WERI-Rb-1 (cell line): ENCODE measurements around the gene TMEM184C.

ENCODE experiments used
- DNase-seq: peaks from one replicate; pipeline ENCODE4 v3.0.0-alpha.2; 2020
- H3K27ac ChIP-seq: fragments of 250-450 bp; sonication (Bioruptor Pico); 2 replicates; pipeline ENCODE4 v1.5.1; 2020; ENCODE audit warnings: mild to moderate bottlenecking, moderate library complexity
- H3K27me3 ChIP-seq: fragments of 250-450 bp; sonication (Bioruptor Pico); 2 replicates; pipeline ENCODE4 v1.5.1; 2021; ENCODE audit warnings: mild to moderate bottlenecking, low read depth, moderate library complexity; ENCODE audit not compliant: insufficient read depth, severe bottlenecking
- H3K36me3 ChIP-seq: fragments of 250-450 bp; sonication (Bioruptor Pico); 2 replicates; pipeline ENCODE4 v1.5.1; 2020; ENCODE audit warnings: mild to moderate bottlenecking, moderate library complexity
- H3K4me3 ChIP-seq: 2 replicates; pipeline ENCODE4 v1.5.1; 2011; ENCODE audit warnings: low read depth, mild to moderate bottlenecking, control low read depth, low read length
- H3K9me3 ChIP-seq: fragments of 250-450 bp; sonication (Bioruptor Pico); 2 replicates; pipeline ENCODE4 v1.5.1; 2021; ENCODE audit warnings: mild to moderate bottlenecking, moderate library complexity; ENCODE audit not compliant: severe bottlenecking
- TF ChIP-seq, protein P1 (sequence below): IDR thresholded peaks from 2 replicates; pipeline ENCODE4 v1.5.1; 2011; ENCODE audit warnings: low read depth, mild to moderate bottlenecking, control low read depth, inconsistent platforms, low read length

Gene TMEM184C

DNA sequence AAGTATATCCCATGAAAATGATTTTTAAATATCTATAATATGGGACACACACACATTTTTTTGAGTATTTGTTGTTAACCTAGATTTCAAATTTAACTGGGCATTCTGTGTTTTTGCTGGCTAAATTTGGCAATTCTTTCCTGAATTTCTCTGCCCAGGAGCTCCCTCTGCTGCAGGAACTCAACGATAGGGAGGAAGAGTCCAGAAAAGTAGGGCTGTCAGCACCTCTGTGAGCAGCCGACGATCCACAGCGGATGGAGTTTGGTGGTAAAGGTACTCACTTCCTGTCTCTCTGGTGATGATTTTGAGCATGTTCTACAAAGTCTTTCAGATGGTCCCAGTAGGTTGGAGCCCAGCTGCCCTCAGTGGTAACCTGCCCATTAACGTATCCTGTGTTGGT lies 23.1 kb upstream of the TMEM184C start:
- no peak for DNase-seq
- Histone ChIP-seq H3K27me3 (no peaks in the 10 kb centered on the region), H3K4me3 (no peak overlapping the region), H3K9me3 (no peaks in the 10 kb centered on the region), H3K27ac (no peak overlapping the region), H3K36me3 (no peaks in the 10 kb centered on the region)
- TF ChIP-seq, protein P1, sequence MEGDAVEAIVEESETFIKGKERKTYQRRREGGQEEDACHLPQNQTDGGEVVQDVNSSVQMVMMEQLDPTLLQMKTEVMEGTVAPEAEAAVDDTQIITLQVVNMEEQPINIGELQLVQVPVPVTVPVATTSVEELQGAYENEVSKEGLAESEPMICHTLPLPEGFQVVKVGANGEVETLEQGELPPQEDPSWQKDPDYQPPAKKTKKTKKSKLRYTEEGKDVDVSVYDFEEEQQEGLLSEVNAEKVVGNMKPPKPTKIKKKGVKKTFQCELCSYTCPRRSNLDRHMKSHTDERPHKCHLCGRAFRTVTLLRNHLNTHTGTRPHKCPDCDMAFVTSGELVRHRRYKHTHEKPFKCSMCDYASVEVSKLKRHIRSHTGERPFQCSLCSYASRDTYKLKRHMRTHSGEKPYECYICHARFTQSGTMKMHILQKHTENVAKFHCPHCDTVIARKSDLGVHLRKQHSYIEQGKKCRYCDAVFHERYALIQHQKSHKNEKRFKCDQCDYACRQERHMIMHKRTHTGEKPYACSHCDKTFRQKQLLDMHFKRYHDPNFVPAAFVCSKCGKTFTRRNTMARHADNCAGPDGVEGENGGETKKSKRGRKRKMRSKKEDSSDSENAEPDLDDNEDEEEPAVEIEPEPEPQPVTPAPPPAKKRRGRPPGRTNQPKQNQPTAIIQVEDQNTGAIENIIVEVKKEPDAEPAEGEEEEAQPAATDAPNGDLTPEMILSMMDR = no peak

DNA sequence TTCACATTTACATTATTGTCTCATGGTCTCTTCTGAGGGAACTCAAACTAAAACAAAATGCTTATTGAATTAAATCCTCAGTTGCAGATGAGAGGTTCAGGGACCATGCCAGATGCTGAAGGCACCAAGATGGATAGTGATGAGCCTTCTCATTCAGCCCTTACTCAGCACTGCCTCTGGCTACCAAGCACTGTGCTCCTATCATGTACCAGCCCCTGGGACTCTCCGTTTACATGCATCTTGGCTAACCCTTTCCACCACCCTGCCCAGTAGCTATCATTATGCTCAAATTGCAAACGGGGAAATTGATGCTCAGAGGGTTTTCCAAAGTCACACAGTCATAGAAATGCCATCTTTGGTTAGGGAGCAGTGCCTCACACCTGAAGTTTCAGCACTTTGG lies 22.6 kb upstream of the TMEM184C start:
- Histone ChIP-seq H3K27me3 (no peaks in the 10 kb centered on the region), H3K36me3 (no peaks in the 10 kb centered on the region)
- DNase-seq = no peak

DNA sequence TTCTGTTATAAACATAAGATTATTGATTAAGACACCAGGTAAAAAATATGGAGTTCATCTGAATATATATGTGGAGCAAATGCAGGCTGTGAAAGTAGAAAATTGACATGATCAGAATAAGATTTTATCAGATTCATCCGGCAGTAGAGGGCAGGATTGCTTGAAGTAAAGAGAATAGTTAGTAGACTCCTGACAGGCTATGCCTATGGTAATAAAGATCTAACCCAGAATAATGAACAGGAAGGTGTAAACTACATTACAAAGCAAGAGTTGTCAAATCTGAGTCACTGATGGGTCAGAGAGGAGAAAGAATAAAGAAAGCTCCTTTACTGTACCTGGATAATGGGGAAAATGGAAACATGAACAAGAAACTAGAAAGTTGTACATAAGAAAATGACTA lies 20.8 kb upstream of the TMEM184C start:
- TF ChIP-seq, protein P1 = no peak
- no peak overlapping the region for H3K4me3 ChIP-seq
- no peaks in the 10 kb centered on the region for H3K36me3 ChIP-seq
- DNase-seq = no peak
- no peaks in the 10 kb centered on the region for H3K9me3 ChIP-seq
- no peaks in the 10 kb centered on the region for H3K27me3 ChIP-seq
- no peak overlapping the region for H3K27ac ChIP-seq

More for the DNA sequence above, 22.6 kb upstream of the TMEM184C start:
- Histone ChIP-seq H3K4me3 (no peak overlapping the region), H3K27ac (no peak overlapping the region), H3K9me3 (no peaks in the 10 kb centered on the region)
- TF ChIP-seq, protein P1 = no peak

DNA sequence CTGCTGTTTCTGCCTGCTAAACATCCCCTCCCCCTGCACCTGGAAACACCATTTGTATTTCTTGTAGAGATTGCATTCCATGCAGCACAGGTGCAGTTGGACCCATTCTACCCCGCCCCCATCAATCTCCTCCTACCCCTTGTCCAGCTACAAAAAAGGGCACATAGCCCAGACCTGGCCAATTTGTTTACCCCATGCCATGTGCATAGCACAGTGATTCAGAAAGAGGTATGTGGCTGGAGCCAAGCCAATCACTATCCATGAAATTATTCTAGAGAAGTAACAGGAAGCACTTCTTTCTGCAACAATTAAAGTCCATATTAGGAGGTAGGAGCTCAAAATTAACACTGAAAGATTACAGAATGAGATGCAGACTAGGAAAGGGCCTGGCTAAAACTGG lies 20.2 kb upstream of the TMEM184C start:
- Histone ChIP-seq H3K36me3 (no peaks in the 10 kb centered on the region), H3K9me3 (no peaks in the 10 kb centered on the region), H3K27me3 (no peaks in the 10 kb centered on the region), H3K27ac (no peak overlapping the region), H3K4me3 (no peak overlapping the region)
- no peak for DNase-seq
- TF ChIP-seq, protein P1 = no peak

DNA sequence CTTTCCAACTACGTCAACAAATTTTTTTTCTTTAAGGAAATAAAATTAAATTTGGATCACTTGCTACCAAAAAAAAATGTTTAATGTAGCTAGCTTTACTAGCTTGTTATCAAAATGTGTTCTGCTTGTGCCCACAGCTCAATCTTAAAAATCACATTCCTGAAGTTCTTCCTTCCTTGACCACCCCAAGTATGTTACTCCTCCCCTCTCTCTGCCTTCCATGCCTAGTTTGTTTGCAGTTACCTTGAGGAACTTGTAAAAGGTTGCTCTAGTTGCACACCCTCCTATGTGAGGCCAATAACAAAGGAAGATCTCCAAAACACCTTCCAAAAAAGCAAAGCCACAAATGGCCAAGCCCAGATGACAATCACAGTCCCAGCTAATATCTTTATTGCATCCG lies 19.6 kb upstream of the TMEM184C start:
- no peaks in the 10 kb centered on the region for H3K9me3 ChIP-seq
- TF ChIP-seq, protein P1 = no peak
- no peak for DNase-seq
- no peaks in the 10 kb centered on the region for H3K27me3 ChIP-seq
- H3K27ac ChIP-seq = no peak overlapping the region
- H3K36me3 ChIP-seq = no peaks in the 10 kb centered on the region
- no peak overlapping the region for H3K4me3 ChIP-seq

DNA sequence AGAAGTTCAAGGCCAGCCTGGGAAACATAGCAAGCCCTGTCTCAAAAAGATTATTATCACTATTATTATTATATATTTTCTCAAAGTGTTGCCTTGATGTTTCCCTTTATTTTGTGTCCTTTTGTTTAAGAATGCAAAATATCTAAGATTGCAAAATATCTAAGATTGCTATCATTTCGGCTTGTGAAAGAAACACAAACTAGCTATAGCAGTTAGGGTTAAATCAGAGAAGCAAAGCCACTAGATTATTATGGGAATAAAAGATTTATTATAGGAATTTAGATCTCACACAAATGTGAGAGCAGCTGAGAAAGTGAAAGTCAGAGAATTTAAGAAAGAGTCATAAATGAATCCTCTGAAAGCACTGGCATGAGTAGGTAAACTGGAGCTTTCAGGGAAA lies 18.0 kb upstream of the TMEM184C start:
- Histone ChIP-seq H3K9me3 (no peaks in the 10 kb centered on the region), H3K27ac (no peak overlapping the region), H3K27me3 (no peaks in the 10 kb centered on the region), H3K36me3 (no peaks in the 10 kb centered on the region), H3K4me3 (no peak overlapping the region)
- TF ChIP-seq, protein P1 = no peak
- no peak for DNase-seq
